ENCODE data around the gene C1orf141.
"Not testable (repeated sequence)": the region's sequence is repeated elsewhere in the genome, so short reads cannot be mapped to it uniquely, and the experiment has no call there.

The C1orf141 gene

DNA sequence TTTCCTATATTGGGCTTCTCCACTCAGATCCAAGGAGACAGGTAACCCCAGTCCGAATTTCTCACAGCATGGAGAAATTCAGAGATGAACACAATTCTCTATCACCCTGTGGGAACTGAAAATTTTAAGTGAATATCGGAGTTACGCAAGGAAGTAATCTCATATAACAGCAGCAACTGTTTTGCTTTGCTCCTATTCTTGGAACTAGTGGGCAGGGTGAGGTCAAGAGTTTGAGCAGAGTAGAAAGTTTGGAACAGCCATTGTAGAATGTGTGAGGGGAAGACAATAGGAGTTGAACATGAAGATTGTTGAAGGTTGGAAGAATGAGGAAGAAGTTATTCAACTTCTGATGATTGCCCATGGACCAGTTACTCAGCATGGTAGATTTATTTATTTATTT, 56.5 kb downstream of the C1orf141 start:
- no peak for DNase-seq

DNA sequence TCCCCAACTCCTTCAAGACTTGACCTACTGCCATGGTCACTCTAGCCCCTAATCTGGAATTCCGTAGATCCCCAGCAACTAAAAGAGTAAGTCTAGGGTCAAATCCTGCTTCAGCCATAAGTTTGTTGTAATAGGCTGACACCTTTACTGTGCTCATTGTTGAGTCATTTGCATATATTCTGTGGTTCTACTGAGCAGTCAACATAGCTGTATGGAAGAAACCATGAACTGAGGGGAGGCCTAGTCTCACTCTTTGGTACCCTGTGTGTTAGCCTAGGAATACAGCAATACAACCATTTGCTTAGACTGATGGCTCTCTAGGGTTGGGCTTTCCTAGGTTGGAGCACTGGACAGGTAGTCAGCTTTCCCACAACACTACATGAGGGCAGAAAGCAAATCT, 57.2 kb downstream of the C1orf141 start:
- no peak for DNase-seq

DNA sequence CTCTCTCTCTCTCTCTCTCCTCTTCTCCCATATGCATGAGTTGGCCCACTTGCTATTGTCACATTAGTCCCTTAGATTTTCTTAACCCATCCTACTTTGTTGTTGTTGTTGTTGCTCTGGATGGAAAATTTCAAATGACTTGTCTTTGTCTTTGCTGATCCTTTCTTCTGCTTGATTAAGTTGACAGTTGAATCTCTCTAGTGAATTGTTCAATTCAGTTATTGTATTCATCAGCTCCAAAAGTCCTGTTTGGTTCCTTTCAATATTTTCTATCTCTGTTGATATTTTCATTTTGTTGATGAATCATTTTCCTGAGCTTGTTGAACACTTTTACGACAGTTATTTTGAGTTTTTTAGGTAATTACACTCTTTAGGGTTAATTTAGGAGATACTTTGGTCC, 62.0 kb downstream of the C1orf141 start:
- no peak for DNase-seq

DNA sequence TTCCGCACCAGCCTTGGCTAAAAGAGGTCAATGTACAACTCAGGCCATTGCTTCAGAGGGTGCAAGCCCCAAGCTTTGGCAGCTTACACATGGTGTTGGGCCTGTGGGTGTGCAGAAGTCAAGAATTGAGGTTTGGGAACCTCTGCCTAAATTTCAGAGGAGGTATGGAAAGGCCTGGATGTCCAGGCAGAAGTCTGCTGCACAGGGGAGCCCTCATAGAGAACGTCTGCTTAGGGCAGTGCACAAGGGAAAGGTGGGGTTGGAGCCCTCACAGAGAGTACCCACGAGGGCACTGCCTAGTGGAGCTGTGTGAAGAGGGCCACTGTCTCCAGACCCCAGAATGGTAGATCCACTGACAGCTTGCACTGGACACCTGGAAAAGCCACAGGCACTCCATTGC, 67.1 kb downstream of the C1orf141 start:
- not testable (repeated sequence) for DNase-seq

DNA sequence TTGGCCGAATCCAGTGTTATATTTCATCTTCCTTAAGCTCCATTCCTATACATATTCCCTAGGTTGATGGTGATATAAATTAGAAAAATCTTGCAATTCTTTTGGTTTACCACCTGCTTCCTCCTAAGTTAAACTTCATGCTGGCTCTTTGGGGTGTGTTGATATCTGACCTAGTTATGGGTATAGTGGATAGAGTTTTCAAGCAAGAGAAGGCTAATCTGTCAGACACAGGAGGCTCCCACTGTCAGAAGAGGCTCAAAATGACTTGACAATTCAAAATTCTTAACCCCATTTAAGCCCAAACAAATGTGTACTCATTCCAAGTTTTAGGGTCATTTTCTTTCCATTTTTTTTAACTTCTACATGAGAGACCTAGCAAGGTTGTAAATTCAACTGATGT, 72.4 kb downstream of the C1orf141 start:
- no peak for DNase-seq

DNA sequence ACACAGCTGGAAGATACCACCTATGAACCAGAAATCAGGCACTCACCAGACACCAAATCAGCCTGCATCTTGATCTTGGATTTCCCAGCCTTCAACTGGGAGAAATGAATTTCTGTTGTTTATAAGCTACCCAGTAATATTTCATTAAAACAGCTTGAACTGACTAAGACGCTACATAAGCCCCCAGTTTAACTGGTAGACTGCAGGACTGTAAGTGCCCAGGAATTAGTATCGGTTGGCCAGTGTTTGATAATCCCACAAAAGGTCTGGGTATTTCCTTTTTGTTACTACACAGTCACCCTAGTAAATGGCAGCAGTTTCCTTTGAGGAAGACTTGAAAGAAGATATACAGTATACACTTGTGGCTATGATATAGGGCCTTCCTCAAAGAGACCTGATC, 73.5 kb downstream of the C1orf141 start:
- no peak for DNase-seq

DNA sequence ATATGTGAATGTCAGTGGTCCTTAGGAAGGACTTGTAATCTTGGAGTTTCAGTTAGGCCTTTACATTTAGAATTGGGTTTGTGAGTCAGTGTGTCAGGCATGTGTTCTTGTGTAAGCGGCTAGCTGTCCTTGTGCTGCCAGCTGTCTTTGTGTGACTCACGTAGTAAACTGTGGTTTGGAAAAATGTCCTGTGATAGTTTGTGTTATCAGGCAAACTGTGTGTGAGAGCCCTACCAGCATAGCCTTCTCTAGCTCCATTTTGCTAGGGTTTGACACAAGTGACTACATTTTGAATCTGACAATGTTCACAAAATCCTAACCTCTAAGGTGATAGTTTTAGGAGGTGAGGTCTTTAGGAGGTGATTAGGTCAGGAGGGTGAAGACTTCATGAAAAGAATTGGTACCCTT, 74.0 kb downstream of the C1orf141 start:
- no peak for DNase-seq

DNA sequence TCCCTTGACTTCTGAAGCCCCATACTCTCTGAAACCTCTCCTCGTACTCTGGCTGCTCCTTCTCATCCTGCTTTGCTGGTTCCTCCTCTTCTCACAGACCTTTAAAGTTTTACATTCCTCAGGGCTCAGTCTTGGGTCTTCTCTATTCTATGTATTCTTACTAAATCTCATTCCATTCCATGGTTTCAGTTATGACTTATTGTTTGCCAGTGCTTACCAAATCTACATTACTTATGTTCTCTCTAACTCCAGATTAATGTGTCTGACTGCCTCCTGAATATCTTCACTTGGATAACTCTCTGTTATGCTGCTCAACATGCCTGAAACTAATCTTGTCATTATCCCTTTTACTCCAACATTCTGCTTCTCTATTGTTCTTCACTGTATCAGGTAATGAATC, 75.4 kb downstream of the C1orf141 start:
- DNase-seq, result no peak

DNA sequence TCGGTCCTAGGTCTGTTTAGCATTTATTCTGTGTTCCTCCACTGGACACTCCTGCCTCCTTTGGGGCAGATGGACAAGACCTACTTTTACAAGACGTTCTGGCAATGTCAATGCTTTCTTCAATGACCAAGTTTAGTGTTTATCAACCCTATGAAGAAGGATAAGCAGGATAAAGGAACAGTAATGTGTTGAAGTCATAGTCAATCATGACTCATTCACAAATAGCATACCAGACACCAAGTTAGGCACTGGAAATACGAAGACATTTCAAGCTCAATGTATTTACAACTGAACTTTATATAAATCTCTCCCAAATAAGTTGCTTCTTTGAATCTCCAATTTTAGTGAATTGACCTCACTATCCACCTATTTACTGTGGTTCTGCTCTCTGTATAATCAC, 76.0 kb downstream of the C1orf141 start:
- DNase-seq, result no peak

DNA sequence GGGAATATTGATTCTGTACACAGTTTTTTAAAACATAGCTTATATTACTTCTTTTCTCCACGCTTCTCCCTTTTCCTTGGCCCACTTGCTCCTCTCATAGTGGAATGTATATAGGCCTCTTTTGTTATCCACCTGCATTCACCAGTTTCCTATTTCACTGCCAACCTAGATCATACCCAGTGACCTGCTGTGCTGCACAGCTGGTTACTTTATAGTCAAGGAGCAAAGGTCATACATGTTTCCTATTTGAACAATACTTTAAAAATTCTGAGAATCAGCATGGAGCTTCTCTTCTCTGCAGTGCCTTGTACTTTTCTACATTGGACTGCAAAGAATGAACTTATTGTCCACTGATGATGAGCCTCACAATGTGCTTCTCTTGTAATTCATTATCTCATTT, 76.5 kb downstream of the C1orf141 start:
- no peak for DNase-seq

DNA sequence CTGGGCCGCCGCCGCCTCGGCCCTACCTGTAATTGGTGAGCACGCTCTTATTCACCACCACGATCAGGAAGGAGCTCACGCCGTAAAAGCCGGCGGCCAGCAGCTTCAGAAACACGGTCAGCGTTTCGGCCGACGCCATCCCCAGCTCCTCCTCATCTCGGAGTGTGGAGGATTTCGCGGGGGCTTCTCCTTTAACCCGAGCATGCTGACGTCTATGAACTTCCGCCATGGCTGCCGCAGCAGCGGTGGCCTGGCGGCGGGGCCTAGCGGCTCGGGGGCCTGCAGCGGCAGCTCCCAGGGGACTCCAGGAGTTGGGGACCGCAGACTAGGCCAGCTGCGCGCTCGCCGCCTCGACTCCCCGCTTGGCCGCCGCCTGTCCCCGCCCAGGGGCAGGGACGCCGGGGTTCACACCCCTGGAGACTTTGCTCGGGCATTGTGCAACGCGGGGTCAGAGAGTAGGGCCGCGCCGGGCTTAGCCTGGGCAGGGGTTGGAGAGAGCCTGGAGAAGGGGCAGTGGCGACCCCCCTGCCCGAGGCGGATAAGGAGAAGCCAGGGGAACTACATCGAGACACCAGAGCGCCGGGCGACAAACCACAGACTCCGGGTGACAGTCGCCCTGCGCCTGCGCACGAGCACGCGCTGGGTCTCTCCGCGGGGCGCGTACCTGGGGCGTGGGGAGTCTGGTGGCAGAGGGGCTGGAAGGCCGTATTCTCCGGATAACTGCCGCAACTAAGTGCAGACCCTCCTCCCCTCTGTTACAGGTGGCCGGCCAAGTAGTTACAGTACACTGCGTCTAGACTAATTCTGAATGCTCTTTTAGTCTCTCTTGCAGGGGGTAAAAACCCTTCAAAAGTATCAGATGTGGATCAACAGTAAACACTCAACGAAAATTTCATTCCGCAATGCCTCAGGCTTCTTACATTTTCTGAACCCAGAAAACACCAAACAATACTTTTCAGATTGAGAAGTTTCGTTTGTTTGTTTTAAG, 80.7 kb downstream of the C1orf141 start, which contains the start of gene SLC35D1:
Gene SLC35D1, minus strand, starts transcription at position 364 of the 988 bp plus-strand sequence. Its CDS starts 135 bp downstream, at position 229.
- peak; percentile 88 for DNase-seq

DNA sequence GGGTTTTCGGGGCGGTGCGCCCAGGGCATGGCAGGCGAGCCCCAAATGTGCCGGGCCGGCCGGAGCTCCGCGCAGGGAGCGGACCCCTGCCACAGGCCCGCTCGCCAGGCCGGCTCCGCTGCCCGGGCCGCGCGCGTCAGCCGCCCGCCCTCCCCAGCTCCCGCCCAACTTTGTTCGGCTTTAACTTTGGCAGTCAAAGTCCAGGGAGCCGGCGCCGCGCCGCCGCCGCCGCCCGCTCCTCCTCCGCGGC, 81.3 kb downstream of the C1orf141 start:
- DNase-seq, result peak; percentile 83

DNA sequence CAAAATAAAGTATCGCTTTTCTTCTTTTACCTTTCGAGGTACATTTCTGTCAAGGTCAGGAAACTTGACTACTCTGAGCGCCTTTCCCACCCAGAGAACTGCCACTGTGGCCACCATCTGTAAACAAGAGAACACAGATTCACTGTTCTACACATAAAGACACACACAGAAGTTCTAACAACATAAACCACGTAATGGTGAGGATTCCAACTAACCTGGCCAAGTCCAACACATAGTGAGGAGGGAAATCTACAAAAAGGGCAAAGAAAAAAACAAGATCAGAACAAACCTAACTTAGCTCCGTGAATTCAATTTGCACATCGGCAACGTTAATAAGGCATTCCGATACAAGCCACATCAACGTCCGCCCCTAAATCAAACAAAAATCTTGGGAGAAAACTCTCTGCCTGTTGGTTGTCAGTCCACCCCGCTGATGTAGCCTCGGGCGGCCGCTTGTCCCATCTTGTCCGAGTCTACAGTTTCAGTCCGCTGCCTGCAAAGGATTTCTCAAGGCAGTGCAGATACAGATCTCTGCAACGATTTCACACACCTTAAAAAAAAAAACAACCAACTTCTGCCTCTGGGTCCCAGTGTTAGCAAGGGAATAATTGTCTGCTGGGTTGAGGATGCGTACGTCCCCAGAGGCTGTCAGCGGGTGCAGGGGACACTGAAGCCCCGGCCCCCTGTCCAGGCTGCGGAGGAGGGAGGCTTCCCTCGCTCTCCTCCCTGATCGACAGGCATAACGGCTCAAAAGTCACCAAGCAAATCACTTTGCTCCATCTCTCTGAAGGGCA, 81.8 kb downstream of the C1orf141 start:
- DNase-seq, result peak; percentile 64

DNA sequence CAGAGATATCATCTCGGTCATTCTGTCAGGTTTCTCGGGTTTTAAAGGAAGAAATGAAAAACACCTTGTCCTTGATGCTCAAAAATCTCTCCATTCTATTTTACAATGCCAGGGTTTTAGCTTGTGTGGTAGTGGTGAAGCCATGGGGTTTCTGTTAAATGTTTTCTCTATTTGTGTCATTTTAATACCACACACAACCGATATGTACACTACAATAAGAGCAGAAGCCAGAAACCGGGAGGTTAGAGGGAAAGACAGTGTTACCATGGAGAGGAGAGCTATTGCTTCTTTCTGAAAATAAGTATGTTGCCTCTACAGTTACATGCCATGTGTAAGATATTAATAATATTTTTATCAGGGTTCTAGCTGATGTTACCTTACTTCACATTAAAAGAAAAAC, 83.6 kb downstream of the C1orf141 start:
- no peak for DNase-seq

DNA sequence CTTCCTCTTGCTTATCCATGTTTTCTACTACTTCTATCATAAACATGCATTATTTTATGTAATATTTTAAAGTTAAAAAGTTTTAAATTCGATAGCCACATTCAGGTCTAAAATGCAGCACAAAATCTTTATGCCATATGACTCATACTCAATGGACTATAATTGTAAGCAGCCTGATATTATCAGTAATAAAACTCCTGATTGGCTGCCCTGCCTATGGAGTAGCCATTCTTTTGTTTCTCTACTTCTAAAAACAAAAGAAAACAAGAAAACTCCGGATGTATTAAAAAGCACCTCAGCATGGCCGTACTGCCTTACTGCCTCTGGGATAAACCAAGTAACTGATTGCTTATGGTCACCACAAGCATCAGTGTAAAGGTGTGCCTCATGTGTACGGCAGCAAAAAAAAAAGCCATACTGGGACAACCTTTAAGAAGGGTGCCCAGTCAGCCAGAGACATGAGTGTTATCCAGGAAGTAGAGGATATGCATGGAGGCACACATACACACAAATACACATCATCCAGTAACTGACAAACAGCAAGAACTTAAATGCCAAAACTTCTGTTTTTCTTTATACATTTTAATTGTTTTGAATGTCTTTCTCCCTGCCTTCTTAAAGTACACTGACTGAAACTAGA, 90.0 kb downstream of the C1orf141 start:
- no peak for DNase-seq

DNA sequence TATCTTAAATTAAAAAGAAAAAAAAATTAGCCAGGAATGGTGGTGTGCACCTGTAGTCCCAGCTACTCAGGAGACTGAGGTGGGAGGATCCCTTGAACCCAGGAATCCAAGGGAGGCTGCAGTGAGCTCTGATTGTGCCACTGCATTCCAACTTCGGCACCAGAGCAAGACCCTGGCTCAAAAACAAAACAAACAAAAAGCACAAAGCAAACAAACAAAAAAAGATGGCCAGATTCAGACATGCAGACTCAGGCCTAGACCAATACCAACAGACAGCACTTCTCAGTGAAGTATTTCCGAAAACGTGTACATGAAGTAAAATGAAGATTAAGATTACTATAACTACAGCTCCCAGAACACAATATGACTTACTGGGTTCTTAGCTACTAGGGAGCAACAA, 91.4 kb downstream of the C1orf141 start:
- no peak for DNase-seq

All from femur (tissue), 1 donor.